ENCODE data around the gene MAPKAP1.

The MAPKAP1 gene

DNA sequence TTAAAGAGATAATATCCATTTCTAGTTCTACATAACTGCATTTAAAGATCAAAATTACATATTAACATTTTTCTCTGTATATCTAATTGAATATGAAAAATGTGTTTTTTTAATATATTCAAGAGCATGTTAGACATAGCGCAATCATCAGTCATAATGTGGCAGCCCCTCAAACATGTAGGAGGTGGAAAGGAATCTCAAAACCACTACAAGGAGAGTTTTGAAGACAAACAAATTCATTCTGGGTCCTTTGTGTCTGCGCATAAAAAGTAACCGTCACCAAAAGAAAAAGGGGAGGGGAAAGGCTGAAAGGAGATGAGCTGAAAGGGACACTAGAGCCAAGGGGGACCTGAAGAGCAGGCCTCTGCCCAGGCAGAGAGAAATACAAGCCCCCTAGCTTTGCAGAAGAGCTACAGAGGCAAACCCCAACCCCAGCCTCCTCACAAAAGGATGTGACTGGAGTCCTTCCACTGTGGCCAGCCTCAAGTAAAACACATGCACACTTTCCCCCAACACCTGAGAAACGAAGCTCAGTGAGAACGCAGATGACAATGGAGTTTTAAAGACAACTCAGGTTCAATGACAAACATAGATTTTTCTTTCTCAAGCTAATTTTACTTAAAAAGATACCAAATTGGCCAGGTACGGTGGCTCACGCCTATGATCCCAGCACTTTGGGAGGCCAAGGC lies 62.0 kb downstream of the MAPKAP1 start:
- TF ChIP-seq, protein P1, sequence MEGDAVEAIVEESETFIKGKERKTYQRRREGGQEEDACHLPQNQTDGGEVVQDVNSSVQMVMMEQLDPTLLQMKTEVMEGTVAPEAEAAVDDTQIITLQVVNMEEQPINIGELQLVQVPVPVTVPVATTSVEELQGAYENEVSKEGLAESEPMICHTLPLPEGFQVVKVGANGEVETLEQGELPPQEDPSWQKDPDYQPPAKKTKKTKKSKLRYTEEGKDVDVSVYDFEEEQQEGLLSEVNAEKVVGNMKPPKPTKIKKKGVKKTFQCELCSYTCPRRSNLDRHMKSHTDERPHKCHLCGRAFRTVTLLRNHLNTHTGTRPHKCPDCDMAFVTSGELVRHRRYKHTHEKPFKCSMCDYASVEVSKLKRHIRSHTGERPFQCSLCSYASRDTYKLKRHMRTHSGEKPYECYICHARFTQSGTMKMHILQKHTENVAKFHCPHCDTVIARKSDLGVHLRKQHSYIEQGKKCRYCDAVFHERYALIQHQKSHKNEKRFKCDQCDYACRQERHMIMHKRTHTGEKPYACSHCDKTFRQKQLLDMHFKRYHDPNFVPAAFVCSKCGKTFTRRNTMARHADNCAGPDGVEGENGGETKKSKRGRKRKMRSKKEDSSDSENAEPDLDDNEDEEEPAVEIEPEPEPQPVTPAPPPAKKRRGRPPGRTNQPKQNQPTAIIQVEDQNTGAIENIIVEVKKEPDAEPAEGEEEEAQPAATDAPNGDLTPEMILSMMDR (IDR thresholded peaks at IDR 0.05) = no peak
- H3K9me3 ChIP-seq = no peaks in the 10 kb centered on the region
- no peak overlapping the region for H3K4me3 ChIP-seq (ENCODE audit: low read depth in 1 of 2, low read length in 1 of 2)
- H3K27me3 ChIP-seq = no peaks in the 10 kb centered on the region
- H3K27ac ChIP-seq = no peak overlapping the region
- H3K4me1 ChIP-seq (ENCODE audit: control insufficient read depth in 1 of 2, insufficient read depth in 1 of 2, low read depth in 1 of 2, low read length in 1 of 2) = peaks cover 10 to 11% of the 10 kb centered on the region in 2 experiments
- H3K36me3 ChIP-seq = no peaks in the 10 kb centered on the region

DNA sequence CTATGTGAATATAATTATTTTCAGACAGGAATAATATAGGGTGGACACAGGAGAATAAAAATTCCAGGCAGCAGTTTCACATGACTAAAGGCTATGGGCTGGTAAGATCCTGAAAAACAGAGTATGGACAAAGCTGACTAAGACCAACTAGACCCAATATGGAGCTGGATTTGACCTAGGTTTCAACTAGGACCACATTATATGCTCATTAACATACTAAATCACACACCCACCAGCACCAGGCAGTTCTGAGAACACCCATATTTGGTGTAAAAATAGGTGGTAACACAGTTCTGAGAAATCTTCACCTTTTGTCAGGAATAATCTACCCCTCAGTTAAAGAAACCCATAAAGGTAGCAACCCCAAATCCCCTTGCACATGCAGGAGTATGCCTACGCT lies 64.7 kb downstream of the MAPKAP1 start:
- H3K27ac ChIP-seq = no peak overlapping the region
- TF ChIP-seq, protein P1 (IDR thresholded peaks at IDR 0.05) = no peak
- no peaks in the 10 kb centered on the region for H3K36me3 ChIP-seq
- no peaks in the 10 kb centered on the region for H3K9me3 ChIP-seq
- no peaks in the 10 kb centered on the region for H3K4me1 ChIP-seq (ENCODE audit: control insufficient read depth in 1 of 2, insufficient read depth in 1 of 2, low read depth in 1 of 2, low read length in 1 of 2)
- no peaks in the 10 kb centered on the region for H3K27me3 ChIP-seq
- H3K4me3 ChIP-seq (ENCODE audit: low read depth in 1 of 2, low read length in 1 of 2) = no peak overlapping the region

DNA sequence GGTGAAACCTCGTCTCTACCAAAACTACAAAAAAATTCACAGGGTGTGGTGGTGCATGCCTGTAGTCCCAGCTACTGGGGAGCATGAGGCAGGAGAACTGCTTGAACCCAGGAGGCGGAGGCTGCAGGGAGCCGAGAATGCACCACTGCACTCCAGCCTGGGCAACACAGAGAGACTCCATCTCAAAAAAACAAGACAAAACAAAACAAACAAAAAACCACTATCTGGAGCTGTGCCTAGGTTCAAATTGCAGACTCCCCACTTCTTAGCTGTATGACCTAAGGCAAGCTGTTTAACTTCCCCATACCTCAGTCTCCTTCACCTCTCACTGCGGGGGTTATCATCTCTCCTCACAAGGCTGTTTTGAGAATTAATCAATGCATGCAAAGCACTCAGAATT lies 68.0 kb downstream of the MAPKAP1 start:
- TF ChIP-seq, protein P1 (IDR thresholded peaks at IDR 0.05) = no peak
- Histone ChIP-seq H3K27ac (no peak overlapping the region), H3K4me3 (ENCODE audit: low read depth in 1 of 2, low read length in 1 of 2) (no peak overlapping the region), H3K9me3 (no peaks in the 10 kb centered on the region), H3K36me3 (no peaks in the 10 kb centered on the region), H3K4me1 (ENCODE audit: control insufficient read depth in 1 of 2, insufficient read depth in 1 of 2, low read depth in 1 of 2, low read length in 1 of 2) (no peaks in the 10 kb centered on the region), H3K27me3 (no peaks in the 10 kb centered on the region)

DNA sequence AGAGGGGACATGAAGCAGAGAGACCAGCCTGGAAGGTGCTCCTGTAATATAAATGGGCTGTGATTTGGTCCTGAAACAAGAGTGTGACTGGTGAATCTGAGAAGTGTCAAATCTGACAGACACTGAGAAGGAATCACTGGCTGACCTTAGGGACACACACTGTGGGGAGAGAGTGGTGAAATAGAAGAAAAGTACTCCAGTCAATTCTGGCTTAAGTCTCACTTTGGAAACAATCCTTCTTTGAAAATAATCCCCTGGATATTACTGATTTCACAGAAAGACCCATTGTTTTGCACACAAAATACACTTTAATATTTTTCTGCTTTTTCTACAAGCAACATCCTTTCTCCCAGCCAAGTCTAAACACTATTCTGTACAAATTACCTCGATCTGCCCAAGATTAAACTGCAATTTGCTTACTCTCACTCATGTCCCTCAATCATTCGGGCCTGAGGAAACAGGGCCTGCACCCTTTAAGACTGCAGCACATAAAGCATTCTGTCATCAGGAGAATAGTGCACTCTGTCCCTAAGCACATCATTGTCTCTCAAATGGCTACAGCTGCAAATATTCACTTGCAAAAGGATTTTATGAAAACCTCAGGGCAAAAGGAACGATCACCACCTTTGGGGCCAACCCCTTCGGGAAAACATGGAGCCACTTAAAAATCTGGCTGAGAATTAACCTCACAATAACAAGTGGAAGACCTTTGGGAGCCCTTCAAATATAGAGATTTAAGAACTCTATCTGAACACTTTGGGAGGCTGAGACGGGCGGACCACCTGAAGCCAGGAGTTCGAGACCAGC lies 68.6 kb downstream of the MAPKAP1 start:
- TF ChIP-seq, protein P1 (IDR thresholded peaks at IDR 0.05) = no peak
- Histone ChIP-seq H3K36me3 (no peaks in the 10 kb centered on the region), H3K27ac (no peak overlapping the region), H3K4me3 (ENCODE audit: low read depth in 1 of 2, low read length in 1 of 2) (no peak overlapping the region), H3K9me3 (no peaks in the 10 kb centered on the region), H3K4me1 (ENCODE audit: control insufficient read depth in 1 of 2, insufficient read depth in 1 of 2, low read depth in 1 of 2, low read length in 1 of 2) (peaks cover 4 to 5% of the 10 kb centered on the region in 2 experiments), H3K27me3 (no peaks in the 10 kb centered on the region)

DNA sequence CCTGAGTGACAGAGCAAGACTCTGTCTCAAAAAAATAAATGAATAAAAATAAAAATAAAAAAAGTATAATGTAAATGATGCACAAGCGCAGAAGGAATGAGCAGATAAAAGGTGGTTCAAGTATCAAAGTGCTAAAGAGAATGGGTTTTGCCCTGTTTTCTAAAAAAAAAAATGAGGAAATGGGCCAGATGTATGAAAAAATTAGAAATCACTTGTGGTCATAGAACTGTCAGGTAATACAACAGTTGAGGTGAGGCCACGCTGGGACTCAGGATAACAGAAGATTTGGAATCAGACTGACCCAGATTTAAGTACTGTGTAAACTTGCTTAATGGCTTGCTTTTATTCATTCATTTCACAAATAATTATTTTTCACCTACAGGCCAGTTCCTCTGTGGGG lies 69.8 kb downstream of the MAPKAP1 start:
- Histone ChIP-seq H3K36me3 (no peaks in the 10 kb centered on the region), H3K9me3 (no peaks in the 10 kb centered on the region), H3K4me1 (ENCODE audit: control insufficient read depth in 1 of 2, insufficient read depth in 1 of 2, low read depth in 1 of 2, low read length in 1 of 2) (peaks cover 16 to 17% of the 10 kb centered on the region in 2 experiments), H3K4me3 (ENCODE audit: low read depth in 1 of 2, low read length in 1 of 2) (no peak overlapping the region), H3K27ac (no peak overlapping the region), H3K27me3 (no peaks in the 10 kb centered on the region)
- TF ChIP-seq, protein P1 (IDR thresholded peaks at IDR 0.05) = no peak
